IMR-90 (cell line): ENCODE results near the gene KRABD2.
A peak's percentile ranks its signal among the peaks of the same experiment; 100 is the strongest.

ENCODE experiments used
- ATAC-seq: fragments of 200-7000 bp; cut with Tn5 transposase; 2 replicates; pipeline ENCODE4 v1.9.1; 2020; ENCODE audit warnings: low read depth, mild to moderate bottlenecking, moderate library complexity
- BruUV-seq: library from RNA; stranded (reverse); fragments of 400-500 nt; replicated peaks from 2 replicates; lab custom pipeline; 2021; lab: Mats Ljungman, UMichigan
- CTCF ChIA-PET: fragments of 300-600 bp; formaldehyde crosslinking; extraction: SDS; loops from one replicate; lab custom pipeline; 2021; ENCODE audit warnings: antibody characterized with exemption; lab: Yijun Ruan, JAX
- POLR2A ChIA-PET: fragments of 300-600 bp; sonication (Branson Sonifier 250); formaldehyde crosslinking; loops from one replicate; lab custom pipeline; 2022; ENCODE audit warnings: antibody characterized with exemption; ENCODE audit not compliant: unreplicated experiment; lab: Charles Lee
- DNase-seq: peaks from one replicate; pipeline ENCODE4 v3.0.0; 2013
- H2AFZ ChIP-seq: replicated peaks from 2 replicates; pipeline ENCODE3; 2013; ENCODE audit warnings: low read length, mild to moderate bottlenecking; ENCODE audit not compliant: poor library complexity
- H2AK5ac ChIP-seq: 2 replicates; pipeline ENCODE4 v1.6.1; 2013; ENCODE audit warnings: low read depth, low read length, inconsistent platforms
- H2AK9ac ChIP-seq: replicated peaks from 2 replicates; pipeline ENCODE3; 2013; ENCODE audit warnings: mild to moderate bottlenecking, low read depth, low read length, moderate library complexity; ENCODE audit not compliant: poor library complexity
- H2BK120ac ChIP-seq: 2 replicates; pipeline ENCODE4 v1.6.1; 2013; ENCODE audit warnings: low read depth, low read length, inconsistent platforms
- H2BK15ac ChIP-seq: 3 replicates; pipeline ENCODE4 v1.6.1; 2013; ENCODE audit warnings: low read depth, low read length, inconsistent platforms
- H2BK20ac ChIP-seq: 2 replicates; pipeline ENCODE4 v1.6.1; 2013; ENCODE audit warnings: low read depth, mild to moderate bottlenecking, inconsistent platforms, low read length, moderate library complexity
- H2BK5ac ChIP-seq: 2 replicates; pipeline ENCODE4 v1.6.1; 2013; ENCODE audit warnings: mild to moderate bottlenecking, low read depth, low read length, inconsistent platforms; ENCODE audit not compliant: poor library complexity, severe bottlenecking
- H3K14ac ChIP-seq: replicated peaks from 2 replicates; pipeline ENCODE4 v1.6.1; 2013; ENCODE audit warnings: low read depth, low read length, inconsistent platforms
- H3K18ac ChIP-seq: 2 replicates; pipeline ENCODE4 v1.6.1; 2013; ENCODE audit warnings: low read depth, low read length, control low read depth
- H3K23ac ChIP-seq: 2 replicates; pipeline ENCODE4 v1.6.1; 2013; ENCODE audit warnings: low read depth, low read length, inconsistent platforms
- H3K27ac ChIP-seq: 2 replicates; pipeline ENCODE4 v1.5.1; 2013; ENCODE audit warnings: mild to moderate bottlenecking, control low read depth, low read length; ENCODE audit not compliant: insufficient read depth
- H3K27me3 ChIP-seq: 2 replicates; pipeline ENCODE4 v1.6.1; 2013; ENCODE audit warnings: low read length; ENCODE audit not compliant: control insufficient read depth, insufficient read depth
- H3K36me3 ChIP-seq: 2 replicates; pipeline ENCODE4 v1.6.1; 2013; ENCODE audit warnings: low read length, mixed read lengths; ENCODE audit not compliant: control insufficient read depth, insufficient read depth
- H3K4ac ChIP-seq: 2 replicates; pipeline ENCODE4 v1.6.1; 2013; ENCODE audit warnings: low read depth, low read length, inconsistent platforms
- H3K4me1 ChIP-seq: 2 replicates; pipeline ENCODE4 v1.6.1; 2013; ENCODE audit warnings: low read length, mixed read lengths; ENCODE audit not compliant: control insufficient read depth, insufficient read depth
- H3K4me2 ChIP-seq: 2 replicates; pipeline ENCODE4 v1.6.1; 2013; ENCODE audit warnings: low read depth, mild to moderate bottlenecking, control low read depth, low read length, moderate library complexity
- H3K4me3 ChIP-seq: 2 replicates; pipeline ENCODE4 v1.5.1; 2013; ENCODE audit warnings: low read depth, mild to moderate bottlenecking, control low read depth, low read length, moderate library complexity; ENCODE audit not compliant: insufficient read depth
- H3K56ac ChIP-seq: 2 replicates; pipeline ENCODE4 v1.6.1; 2013; ENCODE audit warnings: low read length, inconsistent platforms; ENCODE audit not compliant: insufficient read depth; ENCODE audit errors: extremely low read depth
- H3K79me1 ChIP-seq, 2 experiments: 2 replicates each; pipeline ENCODE4 v1.6.1; 2013; ENCODE audit warnings: low read length in 2 of 2, inconsistent platforms in 1 of 2, low read depth in 1 of 2
- H3K9ac ChIP-seq: 2 replicates; pipeline ENCODE4 v1.6.1; 2013; ENCODE audit warnings: low read depth, low read length, control low read depth
- H3K9me1 ChIP-seq: 2 replicates; pipeline ENCODE4 v1.6.1; 2013; ENCODE audit warnings: low read length, inconsistent platforms; ENCODE audit not compliant: insufficient read depth
- H3K9me3 ChIP-seq: 2 replicates; pipeline ENCODE4 v1.6.1; 2013; ENCODE audit warnings: low read length; ENCODE audit not compliant: control insufficient read depth, insufficient read depth
- H4K20me1 ChIP-seq: 2 replicates; pipeline ENCODE4 v1.6.1; 2013; ENCODE audit warnings: low read length, inconsistent platforms; ENCODE audit not compliant: insufficient read depth
- H4K5ac ChIP-seq: 2 replicates; pipeline ENCODE4 v1.6.1; 2013; ENCODE audit warnings: mild to moderate bottlenecking, low read depth, low read length, control low read depth
- H4K8ac ChIP-seq, 2 experiments: 2 replicates each; pipeline ENCODE4 v1.6.1; 2013; ENCODE audit warnings: low read depth in 2 of 2, low read length in 2 of 2, control low read depth in 1 of 2, inconsistent platforms in 1 of 2
- H4K91ac ChIP-seq: 2 replicates; pipeline ENCODE4 v1.6.1; 2013; ENCODE audit warnings: low read depth, low read length, inconsistent platforms; ENCODE audit not compliant: insufficient read depth
- BHLHE40 ChIP-seq: fragments of 150-350 bp; IDR thresholded peaks from 2 replicates; pipeline ENCODE4 v1.6.1; 2016; ENCODE audit warnings: mild to moderate bottlenecking, low read depth, low read length
- CHD1 ChIP-seq: IDR thresholded peaks from 2 replicates; pipeline ENCODE4 v1.6.1; 2012; ENCODE audit warnings: low read depth, low read length, improper control_type of control experiment
- FOS ChIP-seq: fragments of 150-350 bp; IDR thresholded peaks from 2 replicates; pipeline ENCODE4 v1.6.1; 2016; ENCODE audit warnings: low read depth, low read length
- POLR2A ChIP-seq: IDR thresholded peaks from 2 replicates; pipeline ENCODE4 v1.6.1; 2012; ENCODE audit warnings: mild to moderate bottlenecking, low read depth, low read length
- WGBS, 2 experiments: methylation state at CpG; one replicate each; pipeline versions ENCODE4 v1.1.5 to v1.1.7; 2013; ENCODE audit warnings: missing lambda C conversion rate in 2 of 2; ENCODE audit not compliant: insufficient read length in 1 of 2; ENCODE audit errors: extremely low coverage in 2 of 2; 5-methylcytosine and 5-hydroxymethylcytosine counted together
- dilution Hi-C: fragments of 300-500 bp; cut with HindIII; formaldehyde crosslinking; loops from one replicate; pipeline ENCODE4 v1.14.3; 2018; ENCODE audit warnings: low sequenced_read_pairs; ENCODE audit not compliant: unreplicated experiment
- in situ Hi-C: fragments of 300-500 bp; cut with MboI; formaldehyde crosslinking; loops from 3 replicates; pipeline ENCODE4 v1.14.3; 2019; ENCODE audit warnings: low sequenced_read_pairs, inconsistent platforms, mixed read lengths
- intact Hi-C: fragments of 100-400 bp; cut with micrococcal nuclease; formaldehyde crosslinking; loops from 2 replicates; pipeline ENCODE4 v1.10.0; 2022
- TF ChIP-seq, protein P1 (sequence below): fragments of 150-350 bp; IDR thresholded peaks from 2 replicates; pipeline ENCODE4 v1.6.1; 2017; ENCODE audit warnings: mild to moderate bottlenecking, antibody characterized with exemption, low read length, low read depth

KRABD2 gene

DNA sequence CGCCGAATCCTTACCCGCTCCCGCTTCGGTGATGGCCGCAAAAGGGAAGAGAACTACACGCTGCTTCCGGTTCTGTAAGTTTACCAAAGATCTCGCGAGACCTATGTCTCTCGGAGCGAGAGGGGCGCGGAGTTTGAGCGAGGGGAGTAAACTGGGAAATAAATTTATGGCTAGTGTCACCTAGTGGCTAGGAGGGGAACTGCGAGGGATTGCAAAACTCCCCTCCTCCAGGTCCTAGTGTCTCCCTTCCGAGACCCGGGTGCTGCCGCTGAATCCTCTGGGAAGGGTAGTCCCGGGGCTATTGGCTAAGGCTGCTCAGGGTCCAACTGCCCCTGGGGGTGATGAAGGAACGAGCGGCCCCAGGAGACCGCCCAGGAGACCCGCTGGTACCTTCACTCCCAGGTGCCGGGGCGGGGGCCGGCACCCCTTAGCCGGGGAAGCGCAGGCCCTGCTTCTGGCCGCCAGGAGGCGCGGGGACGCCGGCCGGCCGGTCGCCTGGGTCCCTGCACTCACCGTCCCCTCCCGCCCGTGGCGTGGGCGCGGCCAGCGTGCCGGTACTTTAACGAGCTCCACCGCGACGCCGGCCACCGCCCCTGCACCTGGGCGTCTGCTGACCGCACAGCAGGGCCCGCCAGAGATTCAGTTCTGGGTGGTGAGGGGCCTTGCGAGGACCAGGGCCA is 6.8 kb upstream of the KRABD2 start, which contains the start of gene RPL26 (continued):
- TF ChIP-seq FOS (no peak), BHLHE40 (no peak), POLR2A (peak; percentile 99)

DNA sequence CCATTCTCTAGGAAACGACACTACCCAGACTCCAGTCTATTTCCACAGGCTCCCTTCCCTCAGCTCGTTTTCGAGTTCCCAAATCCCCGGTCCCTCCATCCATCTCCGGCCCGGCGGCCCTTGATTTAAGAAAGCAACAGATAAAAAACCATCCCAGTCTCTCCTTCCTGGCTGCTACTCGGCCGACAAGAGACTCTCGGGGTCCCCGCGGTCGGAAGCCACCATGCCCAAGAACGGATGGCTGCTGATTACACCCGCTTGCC is 6.3 kb upstream of the KRABD2 start:
- H4K8ac ChIP-seq = peak overlapping the region; percentile 53 to 83; a peak in 3 of 4 replicates
- in situ Hi-C loops = no loop called here
- peak overlapping the region; percentile 96 for H3K9ac ChIP-seq
- peak overlapping the region; percentile 63 for H2BK5ac ChIP-seq
- no TSS peak for BruUV-seq
- peak overlapping the region; percentile 98 for H2AFZ ChIP-seq
- H2BK15ac ChIP-seq = no peak overlapping the region
- H3K36me3 ChIP-seq = peaks cover 24% of the 10 kb centered on the region
- no peak overlapping the region for H3K18ac ChIP-seq
- H3K79me1 ChIP-seq = peaks cover 2 to 32% of the 10 kb centered on the region in 2 experiments; a peak in 3 of 4 replicates
- H3K4me3 ChIP-seq = peak overlapping the region; percentile 98
- H4K91ac ChIP-seq = peak overlapping the region; percentile 51
- ATAC-seq (no peak), DNase-seq (no peak)
- 2% methylated on average over 13 of the region's 15 CpGs; no CpG with 5 or more reads in 1 of the 2 experiments for WGBS, 2 experiments
- H2BK20ac ChIP-seq = no peak overlapping the region
- H3K9me1 ChIP-seq = peaks cover 4% of the 10 kb centered on the region
- POLR2A ChIA-PET = interaction anchor here (0.5 kb wide), 1 partner anchor 49 kb away, joined by 4 read pairs; no protein-coding TSS in a partner anchor
- peak overlapping the region; percentile 65 for H3K27ac ChIP-seq
- H3K27me3 ChIP-seq = no peaks in the 10 kb centered on the region
- H3K56ac ChIP-seq = peak overlapping the region; percentile 94
- H3K23ac ChIP-seq = peak overlapping the region; percentile 61
- peak; percentile 85; the same call in 1 of the 2 replicates for TF ChIP-seq CHD1
- TF ChIP-seq, protein P1, sequence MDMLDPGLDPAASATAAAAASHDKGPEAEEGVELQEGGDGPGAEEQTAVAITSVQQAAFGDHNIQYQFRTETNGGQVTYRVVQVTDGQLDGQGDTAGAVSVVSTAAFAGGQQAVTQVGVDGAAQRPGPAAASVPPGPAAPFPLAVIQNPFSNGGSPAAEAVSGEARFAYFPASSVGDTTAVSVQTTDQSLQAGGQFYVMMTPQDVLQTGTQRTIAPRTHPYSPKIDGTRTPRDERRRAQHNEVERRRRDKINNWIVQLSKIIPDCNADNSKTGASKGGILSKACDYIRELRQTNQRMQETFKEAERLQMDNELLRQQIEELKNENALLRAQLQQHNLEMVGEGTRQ = no peak
- no peak overlapping the region for H2BK120ac ChIP-seq
- CTCF ChIA-PET = no interaction called here
- H3K9me3 ChIP-seq = no peaks in the 10 kb centered on the region
- peak overlapping the region; percentile 51 for H3K14ac ChIP-seq
- peak overlapping the region; percentile 95 for H2AK9ac ChIP-seq
- peaks cover 14% of the 10 kb centered on the region for H3K4me1 ChIP-seq
- peak overlapping the region; percentile 5 for H4K5ac ChIP-seq
- H3K4me2 ChIP-seq = peak overlapping the region; percentile 96
- H3K4ac ChIP-seq = peak overlapping the region; percentile 67
- peak overlapping the region; percentile 66 for H2AK5ac ChIP-seq
- intact Hi-C loops = loop anchor here (1.0 to 10.0 kb wide), 4 partner anchors 53 to 402 kb away; no protein-coding TSS in a partner anchor
- H4K20me1 ChIP-seq = peaks cover 35% of the 10 kb centered on the region
- dilution Hi-C loops = no loop called here
